Measurements from ENCODE around the gene PNMA8A.

DNA sequence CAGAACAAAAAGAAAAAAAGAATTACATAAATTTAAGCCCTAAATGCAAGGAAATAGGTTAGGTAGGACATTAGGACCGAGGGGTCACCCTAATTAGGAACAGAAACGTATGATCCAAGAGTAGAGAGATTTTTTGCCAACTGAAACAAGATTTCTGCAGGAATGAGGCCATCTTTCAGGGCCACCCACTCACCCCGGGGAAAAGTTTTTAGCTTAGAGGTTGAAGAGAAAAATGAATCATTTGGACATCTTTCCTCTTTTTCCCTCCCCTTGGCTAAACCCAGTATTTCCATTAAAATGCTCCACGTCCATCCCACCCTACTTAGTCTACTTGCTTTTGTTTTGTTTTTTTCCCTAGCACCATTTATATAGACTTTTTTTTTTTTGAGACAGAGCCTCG is 10.6 kb upstream of the PNMA8A start:
- TF ChIP-seq, protein P1, sequence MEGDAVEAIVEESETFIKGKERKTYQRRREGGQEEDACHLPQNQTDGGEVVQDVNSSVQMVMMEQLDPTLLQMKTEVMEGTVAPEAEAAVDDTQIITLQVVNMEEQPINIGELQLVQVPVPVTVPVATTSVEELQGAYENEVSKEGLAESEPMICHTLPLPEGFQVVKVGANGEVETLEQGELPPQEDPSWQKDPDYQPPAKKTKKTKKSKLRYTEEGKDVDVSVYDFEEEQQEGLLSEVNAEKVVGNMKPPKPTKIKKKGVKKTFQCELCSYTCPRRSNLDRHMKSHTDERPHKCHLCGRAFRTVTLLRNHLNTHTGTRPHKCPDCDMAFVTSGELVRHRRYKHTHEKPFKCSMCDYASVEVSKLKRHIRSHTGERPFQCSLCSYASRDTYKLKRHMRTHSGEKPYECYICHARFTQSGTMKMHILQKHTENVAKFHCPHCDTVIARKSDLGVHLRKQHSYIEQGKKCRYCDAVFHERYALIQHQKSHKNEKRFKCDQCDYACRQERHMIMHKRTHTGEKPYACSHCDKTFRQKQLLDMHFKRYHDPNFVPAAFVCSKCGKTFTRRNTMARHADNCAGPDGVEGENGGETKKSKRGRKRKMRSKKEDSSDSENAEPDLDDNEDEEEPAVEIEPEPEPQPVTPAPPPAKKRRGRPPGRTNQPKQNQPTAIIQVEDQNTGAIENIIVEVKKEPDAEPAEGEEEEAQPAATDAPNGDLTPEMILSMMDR (conservative IDR thresholded peaks at IDR 0.05; ENCODE audit: low read length) = no peak
- no peak for TF ChIP-seq EZH2phosphoT487 (IDR thresholded peaks at IDR 0.05; ENCODE audit: borderline replicate concordance)
